ENCODE results near the gene ECSIT. TPM values are rescaled to one million over a fixed set of nuclear protein-coding genes. Genes with fewer than 3 reads are reported as not detected.
"Not testable (repeated sequence)": the region's sequence is repeated elsewhere in the genome, so short reads cannot be mapped to it uniquely, and the experiment has no call there.

Gene ECSIT, protein sequence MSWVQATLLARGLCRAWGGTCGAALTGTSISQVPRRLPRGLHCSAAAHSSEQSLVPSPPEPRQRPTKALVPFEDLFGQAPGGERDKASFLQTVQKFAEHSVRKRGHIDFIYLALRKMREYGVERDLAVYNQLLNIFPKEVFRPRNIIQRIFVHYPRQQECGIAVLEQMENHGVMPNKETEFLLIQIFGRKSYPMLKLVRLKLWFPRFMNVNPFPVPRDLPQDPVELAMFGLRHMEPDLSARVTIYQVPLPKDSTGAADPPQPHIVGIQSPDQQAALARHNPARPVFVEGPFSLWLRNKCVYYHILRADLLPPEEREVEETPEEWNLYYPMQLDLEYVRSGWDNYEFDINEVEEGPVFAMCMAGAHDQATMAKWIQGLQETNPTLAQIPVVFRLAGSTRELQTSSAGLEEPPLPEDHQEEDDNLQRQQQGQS
- polyA plus RNA-seq (2014; cell fraction: cytosol; rRNA removed): 80.7 and 86.5 TPM in 2 replicates
- polyA plus RNA-seq (2014; cell fraction: nucleus; rRNA removed): 105 and 118 TPM in 2 replicates

DNA sequence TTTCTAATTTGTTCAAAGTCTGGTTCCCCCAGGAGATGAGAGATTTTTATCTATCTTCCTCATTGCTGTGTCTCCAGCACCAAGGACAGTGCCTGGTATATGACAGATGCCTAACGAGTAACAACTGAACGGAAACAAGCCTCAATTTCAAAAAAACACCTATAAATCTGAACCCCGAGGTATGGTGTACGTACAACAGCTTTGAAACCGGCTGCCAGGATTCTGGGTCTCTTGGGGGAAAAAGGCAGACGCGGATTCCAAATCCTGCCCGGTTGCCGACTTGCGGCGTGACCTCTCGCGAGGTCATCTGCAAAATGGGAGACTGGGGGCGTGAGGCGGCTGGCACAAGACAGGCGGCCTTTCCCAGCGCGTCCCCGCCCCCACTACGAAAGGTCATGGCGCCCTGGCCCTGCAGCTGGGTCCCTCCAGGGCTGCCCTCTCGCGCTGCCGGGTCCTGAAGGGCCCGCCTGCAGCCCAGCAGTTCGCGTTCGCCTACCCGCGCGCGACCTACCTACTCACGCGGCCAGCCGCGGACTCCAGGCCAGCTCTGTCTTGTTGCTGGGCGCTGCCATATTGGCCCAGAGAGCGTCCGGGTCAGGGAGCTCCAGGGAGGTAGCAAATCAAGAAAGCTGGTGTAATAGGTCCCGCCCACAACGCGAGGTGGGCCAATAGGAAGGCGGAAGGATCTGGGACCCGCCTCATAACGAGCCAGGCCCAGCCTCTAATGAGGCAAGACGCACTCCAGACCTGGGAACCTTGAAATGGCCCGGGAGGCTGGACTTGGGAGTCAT lies at the start of gene ECSIT:
Gene ECSIT, minus strand, starts transcription at position 584 of the 791 bp plus-strand sequence. CDS start 9,964 bp downstream, outside the sequence.
- DNase-seq (ENCODE audit: low spot score): peak; percentile 99

DNA sequence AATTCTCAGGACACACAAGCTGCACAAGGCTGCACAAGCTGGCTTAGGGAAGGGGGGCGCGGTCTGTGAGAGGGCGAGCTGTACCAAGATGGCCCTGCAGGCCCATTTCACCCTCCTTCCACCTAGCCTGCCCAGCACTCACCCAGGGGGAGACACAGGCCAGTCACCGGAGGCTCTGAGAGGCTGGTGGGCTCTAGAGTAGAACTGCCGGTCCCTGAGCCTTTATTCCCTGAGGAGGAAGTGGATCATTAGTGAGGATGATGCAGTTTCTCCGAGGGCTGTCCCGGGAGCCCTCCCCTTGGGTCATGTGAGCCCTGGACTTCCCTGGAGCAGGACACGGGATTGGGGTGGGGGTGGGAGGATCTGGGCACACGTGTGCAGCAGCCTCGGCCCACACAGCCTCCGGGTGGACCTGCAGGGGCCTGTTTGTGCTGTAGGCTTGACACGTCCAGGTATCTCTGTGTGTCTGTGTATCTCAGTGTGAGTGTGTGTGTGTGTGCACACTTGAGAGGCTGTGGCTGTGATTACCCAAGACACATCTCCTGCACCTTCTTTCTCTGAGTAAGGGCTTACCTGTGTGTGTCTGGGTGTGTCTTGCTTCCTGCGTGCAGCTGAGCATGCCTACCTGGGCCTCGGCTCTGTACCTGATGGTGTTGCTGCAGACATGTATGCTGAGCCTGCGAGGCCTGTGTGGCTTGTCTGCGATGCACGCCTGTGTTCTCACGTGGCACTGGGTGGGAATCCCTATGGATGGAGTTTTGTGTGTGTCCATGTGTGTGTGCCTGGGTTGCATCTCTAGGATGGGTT lies 48.7 kb upstream of the ECSIT start, which contains the start of gene ACP5:
Gene ACP5, minus strand, starts transcription at position 195 of the 807 bp plus-strand sequence. CDS start 328 bp downstream, outside the sequence.
- peak; percentile 46 for DNase-seq (ENCODE audit: low spot score)

DNA sequence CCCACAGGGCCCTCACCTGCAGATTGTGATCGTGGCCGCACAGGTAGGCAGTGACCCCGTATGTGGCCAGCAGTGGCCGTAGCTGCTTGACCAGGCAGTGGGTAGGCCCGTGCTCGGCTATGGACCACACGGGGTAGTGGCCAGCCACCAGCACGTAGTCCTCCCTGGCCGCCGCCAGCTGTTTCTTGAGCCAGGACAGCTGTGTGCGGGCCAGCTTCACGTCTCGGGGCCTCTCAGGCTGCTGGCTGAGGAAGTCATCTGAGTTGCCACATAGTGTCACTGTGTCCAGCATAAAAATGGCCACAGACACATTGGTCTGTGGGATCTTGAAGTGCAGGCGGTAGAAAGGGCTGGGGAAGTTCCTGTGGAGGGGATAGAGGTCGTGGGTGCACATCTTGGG lies 47.3 kb upstream of the ECSIT start:
- DNase-seq (ENCODE audit: low spot score): no peak

DNA sequence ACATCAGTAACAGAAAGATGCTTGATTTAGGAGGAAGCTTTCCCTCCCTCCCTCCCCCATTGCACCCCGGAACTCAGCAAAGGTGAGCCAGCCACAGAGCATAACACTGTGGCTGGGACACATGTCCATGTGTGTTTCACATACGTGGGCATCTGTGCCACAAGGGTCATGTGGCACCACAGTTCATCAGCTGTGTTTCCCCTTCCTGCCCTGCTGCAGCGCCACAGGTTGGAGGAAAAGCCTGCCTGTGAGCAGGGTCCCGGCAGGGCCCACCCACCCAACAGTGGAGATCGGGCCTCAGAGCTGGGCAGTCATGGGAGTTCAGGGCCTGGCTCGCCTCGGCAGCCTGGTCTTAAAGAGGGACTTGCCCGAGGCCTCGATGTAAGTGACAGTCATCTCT lies 45.8 kb upstream of the ECSIT start:
- no peak for DNase-seq (ENCODE audit: low spot score)

DNA sequence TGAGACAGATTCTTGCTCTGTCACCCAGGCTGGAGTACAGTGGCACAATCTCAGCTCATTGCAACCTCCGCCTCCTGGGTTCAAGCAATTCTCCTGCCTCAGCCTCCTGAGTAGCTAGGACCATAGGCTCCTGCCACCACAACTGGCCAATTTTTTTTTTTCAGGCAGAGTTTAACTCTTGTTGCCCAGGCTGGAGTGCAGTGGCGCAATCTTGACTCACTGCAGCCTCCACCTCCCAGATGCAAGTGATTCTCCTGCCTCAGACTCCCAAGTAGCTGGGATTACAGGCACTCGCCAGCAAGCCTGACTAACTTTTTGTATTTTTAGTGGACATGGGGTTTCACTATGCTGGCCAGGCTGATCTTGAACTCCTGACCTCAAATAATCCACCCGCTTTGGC lies 44.8 kb upstream of the ECSIT start:
- not testable (repeated sequence) for DNase-seq (ENCODE audit: low spot score)

DNA sequence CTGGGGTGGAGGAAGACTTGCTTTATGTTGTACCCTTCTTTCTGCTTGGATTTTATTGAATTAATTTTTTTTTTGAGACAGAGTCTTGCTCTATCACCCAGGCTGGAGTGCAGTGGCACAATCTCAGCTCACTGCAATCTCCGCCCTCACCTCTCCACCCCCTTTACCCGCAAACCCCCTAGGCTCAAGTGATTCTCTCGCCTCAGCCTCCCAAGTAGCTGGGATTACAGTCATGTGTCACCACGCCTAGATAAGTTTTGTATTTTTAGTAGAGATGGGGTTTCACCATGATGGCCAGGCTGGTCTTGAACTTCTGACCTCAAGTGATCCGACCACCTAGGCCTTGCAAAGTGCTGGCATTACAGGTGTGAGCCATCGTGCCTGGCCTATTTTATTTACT lies 44.4 kb upstream of the ECSIT start:
- DNase-seq (ENCODE audit: low spot score): not testable (repeated sequence)

DNA sequence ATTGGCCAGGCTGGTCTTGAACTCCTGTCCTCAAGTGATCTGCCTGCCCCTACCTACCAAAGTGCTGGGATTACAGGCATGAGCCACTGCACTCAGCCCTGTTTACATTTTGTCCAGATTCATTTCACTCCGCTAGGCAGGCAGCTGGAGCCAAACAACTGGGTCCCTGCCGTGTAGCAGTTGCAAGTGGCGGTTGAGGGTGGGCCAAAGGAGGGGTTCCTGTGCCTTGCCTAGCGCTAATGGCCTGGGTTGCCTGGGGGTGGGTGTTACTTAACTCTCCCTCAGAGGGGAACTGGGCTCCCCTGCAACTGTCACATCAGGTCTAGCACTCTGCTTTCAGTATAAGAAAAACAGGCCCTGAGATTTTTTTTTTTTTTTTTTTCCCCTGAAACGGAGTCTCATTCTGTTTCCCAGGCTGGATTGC lies 41.1 kb upstream of the ECSIT start:
- DNase-seq (ENCODE audit: low spot score): no peak

DNA sequence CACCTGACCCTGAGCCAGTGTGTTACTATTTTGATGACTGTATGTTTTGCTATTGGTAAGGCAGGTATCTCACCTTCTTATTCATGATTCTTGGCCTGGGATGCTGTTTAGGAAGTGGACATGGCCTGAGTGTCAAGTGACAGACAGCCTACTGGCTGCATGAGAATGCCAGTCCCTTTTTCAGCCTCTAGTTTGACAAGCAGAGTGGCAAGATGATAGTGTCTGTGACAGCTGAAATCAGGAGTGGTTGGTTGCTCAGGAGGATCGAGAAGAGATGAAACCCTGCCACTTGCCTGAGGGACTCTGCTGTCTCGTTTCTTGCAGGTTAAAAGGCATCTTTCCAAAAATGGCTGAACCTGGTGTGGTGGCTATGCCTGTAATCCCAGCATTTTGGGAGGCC lies 37.2 kb upstream of the ECSIT start:
- DNase-seq (ENCODE audit: low spot score): no peak

DNA sequence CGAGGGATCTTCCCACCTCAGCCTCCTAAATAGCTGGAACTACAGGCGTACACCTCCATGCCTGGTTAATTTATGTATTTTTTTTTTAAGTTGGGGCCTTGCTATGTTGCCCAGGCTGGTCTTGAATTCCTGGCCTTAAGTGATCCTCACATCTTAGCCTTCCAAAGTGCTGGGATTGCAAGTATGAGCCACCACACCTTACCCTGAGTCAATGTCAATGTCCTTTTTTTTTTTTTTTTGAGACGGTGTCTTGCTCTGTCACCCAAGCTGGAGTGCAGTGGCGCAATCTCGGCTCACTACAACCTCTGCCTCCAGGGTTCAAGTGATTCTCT lies 36.7 kb upstream of the ECSIT start:
- not testable (repeated sequence) for DNase-seq (ENCODE audit: low spot score)

DNA sequence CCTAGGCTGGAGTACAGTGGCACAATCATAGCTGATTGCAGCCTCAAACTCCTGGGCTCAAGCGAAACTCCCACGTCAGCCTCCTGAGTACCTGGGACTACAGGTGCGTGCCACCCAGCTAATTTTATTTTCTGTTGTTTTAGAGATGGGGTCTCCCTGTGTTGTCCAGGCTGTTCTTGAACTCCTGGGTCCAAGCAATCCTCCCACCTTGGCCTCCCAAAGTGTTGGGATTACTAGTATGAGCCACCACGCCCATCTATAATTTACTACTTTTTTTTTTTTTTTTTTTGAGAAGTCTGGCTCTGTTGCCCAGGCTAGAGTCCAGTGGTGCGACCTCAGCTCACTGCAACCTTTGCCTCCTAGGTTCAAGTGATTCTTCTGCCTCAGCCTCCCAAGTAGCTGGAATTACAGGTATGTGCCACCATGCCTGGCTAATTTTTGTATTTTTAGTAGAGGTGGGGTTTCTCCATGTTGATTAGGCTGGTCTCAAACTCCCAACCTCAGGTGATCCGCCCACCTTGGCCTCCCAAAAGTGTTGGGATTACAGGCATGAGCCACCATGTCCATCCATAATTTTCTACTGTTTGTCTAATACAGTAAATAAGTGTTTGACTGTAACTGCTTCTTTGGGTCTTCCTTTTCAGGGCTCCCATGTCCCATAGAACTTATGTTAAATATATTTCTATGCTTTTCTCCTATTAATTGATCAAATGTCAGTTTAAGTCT lies 35.3 kb upstream of the ECSIT start:
- DNase-seq (ENCODE audit: low spot score): not testable (repeated sequence)

DNA sequence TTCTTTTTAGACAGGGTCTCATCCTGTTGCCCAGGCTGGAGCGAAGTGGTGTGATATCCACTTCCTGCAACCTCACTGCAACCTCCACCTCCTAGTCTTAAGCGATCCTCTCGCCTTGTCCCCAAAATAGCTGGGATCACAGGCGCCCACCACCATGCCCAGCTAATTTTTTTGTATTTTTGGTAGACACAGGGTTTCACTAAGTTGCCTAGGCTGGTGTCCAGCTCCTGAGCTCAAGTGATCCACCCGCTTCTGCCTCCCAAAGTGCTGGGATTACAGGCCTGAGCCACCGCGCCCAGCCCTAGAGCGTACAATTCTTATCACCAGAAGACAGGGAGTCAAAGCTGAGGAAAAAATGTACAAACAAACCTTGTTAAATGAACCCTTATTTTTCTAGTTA lies 34.6 kb upstream of the ECSIT start:
- DNase-seq (ENCODE audit: low spot score): no peak

DNA sequence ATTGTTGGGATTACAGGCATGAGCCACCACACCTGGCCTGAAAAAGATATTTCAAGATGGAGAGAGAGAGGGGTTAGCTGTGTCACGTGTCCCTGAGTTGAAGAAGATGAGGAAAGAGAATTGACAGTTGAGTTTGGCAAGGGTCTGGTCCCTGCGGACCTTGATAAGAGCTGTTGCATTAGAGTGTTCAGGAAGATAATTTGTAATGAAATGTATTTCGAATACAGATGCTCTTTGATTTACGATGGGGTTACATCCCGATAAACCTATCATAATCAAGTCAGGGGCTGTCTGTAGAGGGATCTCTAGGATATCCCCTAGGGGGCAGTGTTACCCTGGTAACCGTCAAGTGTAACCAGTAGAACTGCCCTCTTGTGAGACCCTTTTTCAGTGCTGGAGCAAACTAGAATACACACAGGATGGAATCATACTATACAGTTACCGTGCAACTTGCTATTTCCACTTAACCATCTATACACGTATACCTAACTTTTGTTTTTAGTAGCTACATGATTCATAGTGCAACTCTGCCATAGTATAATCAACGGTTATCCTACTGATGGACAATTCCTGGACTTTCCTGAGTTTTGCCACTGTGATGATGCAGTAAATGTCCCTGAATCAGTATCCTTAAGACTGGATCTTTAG lies 31.6 kb upstream of the ECSIT start:
- peak; percentile 85 for DNase-seq (ENCODE audit: low spot score)

DNA sequence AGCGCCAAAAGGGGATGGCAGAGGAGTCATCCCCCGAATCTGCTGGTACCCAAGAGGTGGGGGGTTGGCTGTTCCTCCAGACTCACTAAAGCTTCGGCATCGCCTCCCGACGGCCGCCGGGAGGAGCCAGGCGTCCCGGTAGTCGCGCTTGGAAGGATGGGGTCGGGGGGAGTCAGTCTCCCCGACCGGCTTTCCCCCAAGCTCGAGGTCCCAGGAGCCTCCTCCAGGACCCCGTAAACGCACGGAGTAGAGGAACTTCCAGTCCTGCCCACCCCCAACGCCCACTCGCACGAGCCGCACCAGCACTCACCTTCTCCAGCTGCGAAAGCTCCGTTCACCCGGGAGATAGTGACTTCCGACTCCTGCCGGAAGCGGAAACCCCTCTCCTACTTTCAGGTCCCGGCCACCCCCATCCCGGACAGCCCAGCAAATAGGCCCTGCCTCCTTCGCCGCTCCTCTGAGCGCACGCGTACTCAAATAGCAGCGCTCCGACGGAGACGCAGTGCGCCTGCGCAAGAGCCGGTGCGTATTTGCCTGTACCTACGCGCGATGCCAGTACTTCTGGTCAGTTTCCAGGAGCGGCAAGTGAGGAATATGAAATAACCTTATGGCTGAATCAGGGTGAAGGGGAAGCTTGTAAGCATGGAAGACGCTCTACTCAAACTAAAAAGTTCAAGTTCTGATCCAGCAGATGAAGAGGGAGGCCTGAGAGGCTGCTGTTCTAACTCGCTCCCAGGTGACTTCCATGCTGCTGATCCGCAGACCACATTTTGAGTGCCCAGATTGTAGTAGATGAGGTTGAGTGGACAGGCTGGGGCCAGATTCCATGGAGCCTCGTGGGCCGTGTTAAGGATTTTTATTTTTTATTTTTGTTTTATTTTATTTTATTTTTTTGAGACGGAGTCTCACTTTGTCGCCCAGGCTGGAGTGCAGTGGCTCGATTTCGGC lies 30.2 kb upstream of the ECSIT start, which contains the start of gene ELOF1:
Gene ELOF1, minus strand, starts transcription at position 350 of the 948 bp plus-strand sequence. CDS start 4,883 bp downstream, outside the sequence.
- peak; percentile 97 for DNase-seq (ENCODE audit: low spot score)

DNA sequence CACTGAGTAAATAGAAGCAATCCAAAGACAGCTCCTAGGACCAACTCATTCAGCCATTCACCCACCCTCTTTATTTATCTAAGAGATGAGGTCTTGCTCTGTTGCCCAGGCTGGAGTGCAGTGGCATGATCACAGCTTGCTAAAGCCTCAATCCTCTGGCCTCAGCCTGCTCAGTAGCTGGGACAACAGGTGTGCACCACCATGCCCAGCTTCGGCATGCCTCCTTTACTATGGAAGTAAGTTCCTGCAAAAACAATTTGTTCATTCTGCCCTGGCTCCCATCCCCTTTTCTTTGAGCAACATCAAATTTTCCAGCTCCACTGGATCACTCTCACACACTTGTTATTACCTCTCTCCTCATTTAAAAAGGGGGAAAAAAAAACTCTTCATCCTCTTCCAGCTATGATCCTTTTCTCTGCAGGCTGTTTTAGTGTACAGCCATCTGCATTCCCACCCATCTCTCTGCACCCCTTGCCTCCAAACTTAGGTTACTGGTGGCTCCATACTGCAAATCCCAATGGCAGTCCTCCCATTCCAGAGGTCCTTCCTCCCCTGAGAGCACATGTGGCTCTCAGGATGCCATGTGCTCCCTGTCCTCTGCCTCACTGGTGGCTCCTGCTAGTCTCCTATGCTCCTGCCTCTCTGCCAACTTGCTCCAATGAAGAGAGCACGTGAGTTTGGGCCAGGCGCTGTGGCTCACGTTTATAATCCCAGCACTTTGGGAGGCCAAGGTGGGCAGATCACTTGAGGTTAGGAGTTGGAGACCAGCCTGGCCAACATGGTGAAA lies 27.9 kb upstream of the ECSIT start:
- DNase-seq (ENCODE audit: low spot score): no peak

DNA sequence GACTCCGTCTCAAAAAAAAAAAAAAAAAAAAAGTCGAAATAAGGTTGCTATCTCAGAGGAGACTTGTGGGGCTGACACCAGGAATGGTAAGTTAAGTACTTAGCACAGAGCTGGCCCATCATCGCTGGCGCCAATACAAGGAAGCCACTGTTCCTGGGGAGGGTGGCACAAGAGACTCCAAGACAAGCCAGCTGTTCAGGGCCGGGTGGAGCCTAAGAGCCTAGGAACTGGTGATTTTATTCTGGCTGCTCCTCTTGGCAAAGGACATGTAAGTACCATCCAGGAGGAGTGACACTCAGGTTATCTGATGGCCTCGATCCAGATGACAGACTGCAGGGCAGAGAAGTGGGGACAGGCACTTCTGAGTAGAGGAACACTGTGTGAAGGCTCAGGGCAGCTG lies 26.3 kb upstream of the ECSIT start:
- no peak for DNase-seq (ENCODE audit: low spot score)

DNA sequence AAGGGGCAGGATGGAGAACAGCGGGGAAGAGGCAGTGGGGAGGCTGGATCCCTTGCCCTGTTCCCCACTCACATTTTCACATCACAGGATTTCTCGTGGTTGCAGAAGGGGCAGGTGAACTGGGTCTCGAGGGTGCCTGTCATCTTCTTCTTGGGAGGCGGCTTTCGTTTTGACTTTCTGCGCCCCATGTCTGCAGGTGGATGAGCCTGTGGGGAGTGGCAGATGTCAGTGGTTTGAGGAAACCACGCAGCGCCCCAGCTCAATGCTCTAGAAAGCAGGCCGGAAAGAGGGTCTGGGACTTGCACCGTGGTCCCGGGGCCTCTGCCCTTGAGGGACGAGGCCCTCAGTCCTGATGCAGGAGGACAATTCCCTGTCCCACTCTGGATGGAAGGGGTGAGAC lies 25.2 kb upstream of the ECSIT start:
- no peak for DNase-seq (ENCODE audit: low spot score)

DNA sequence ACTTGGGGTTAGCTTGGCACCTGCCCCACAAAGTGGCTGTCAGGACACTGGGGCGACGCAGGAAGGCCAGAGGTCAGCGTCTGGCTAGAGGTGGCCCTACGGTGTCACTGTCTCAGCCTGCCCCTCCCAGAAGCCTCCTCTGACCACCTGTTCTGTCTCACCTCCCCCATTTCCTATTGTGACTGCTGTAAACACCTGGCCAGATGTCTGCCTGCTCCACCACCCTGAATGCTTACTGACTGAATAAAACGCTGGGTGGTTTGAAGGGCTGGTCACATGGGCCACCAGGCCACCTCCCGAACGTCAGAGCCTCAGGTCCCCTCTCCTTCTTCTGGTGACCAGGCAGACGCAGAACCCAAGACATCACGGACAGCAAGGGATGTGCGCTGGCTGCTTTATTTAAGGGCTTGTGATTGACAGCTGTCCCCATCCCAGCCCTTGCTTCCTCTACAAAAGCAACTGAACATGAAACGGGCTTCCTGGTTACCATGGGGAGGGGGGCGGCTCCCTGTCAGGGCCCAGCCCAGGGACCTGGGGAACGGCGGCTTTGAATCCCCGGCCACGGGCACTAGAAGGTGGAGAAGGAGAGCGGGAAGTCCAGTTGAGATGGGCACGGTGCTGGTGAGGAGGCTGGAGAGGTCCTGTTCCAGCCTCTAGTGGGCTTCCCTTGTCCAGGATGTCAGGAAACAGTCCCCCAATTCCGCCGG lies 23.9 kb upstream of the ECSIT start:
- DNase-seq (ENCODE audit: low spot score): no peak
